Stimulated activated naive CD8-positive, alpha-beta T cell treated with anti-CD3 and anti-CD28 coated beads, Interleukin-15, amount 100 ng/mL, for 72 hours (primary cell): Measurements from ENCODE around the gene PDS5B.
A peak's percentile ranks its signal among the peaks of the same experiment; 100 is the strongest.
"Not testable (repeated sequence)": the region's sequence is repeated elsewhere in the genome, so short reads cannot be mapped to it uniquely, and the experiment has no call there.

Experiments
- ATAC-seq: fragments of 150-1000 bp; cut with Tn5 transposase; 2 replicates; pipeline ENCODE4 v1.10.0; 2021; ENCODE audit warnings: mild to moderate bottlenecking, moderate library complexity
- DNase-seq, 2 donors: peaks; one replicate each; pipeline ENCODE4 v3.0.0; 2021 to 2022
- H3K27ac Mint-ChIP-seq, 2 donors: one replicate each; pipeline ENCODE4 v1.8.0; 2022; ENCODE audit warnings: mild to moderate bottlenecking in 2 of 2, mixed read lengths in 2 of 2, moderate library complexity in 2 of 2
- H3K27me3 Mint-ChIP-seq: one replicate; pipeline ENCODE4 v1.8.0; 2022; ENCODE audit warnings: mixed read lengths
- H3K4me1 Mint-ChIP-seq: one replicate; pipeline ENCODE4 v1.8.0; 2022; ENCODE audit warnings: mild to moderate bottlenecking, mixed read lengths
- H3K4me3 Mint-ChIP-seq, 2 donors: one replicate each; pipeline ENCODE4 v1.8.0; 2022; ENCODE audit warnings: mild to moderate bottlenecking in 2 of 2, mixed read lengths in 2 of 2, moderate library complexity in 1 of 2
- H3K9me3 Mint-ChIP-seq, 2 donors: one replicate each; pipeline ENCODE4 v1.8.0; 2022; ENCODE audit warnings: mixed read lengths in 2 of 2

The PDS5B gene

GRCh38 chr13:32661685-32662084, 75.4 kb downstream of the PDS5B start:
- Mint-ChIP-seq H3K27me3 (no peaks in the 10 kb centered on the region), H3K4me3 (no peak overlapping the region), H3K9me3 (no peaks in the 10 kb centered on the region), H3K27ac (no peak overlapping the region), H3K4me1 (peaks cover 10% of the 10 kb centered on the region)
- no peak for DNase-seq
- no peak for ATAC-seq

- no peak for ATAC-seq
- Mint-ChIP-seq H3K9me3 (no peaks in the 10 kb centered on the region), H3K27ac (no peak overlapping the region), H3K4me3 (no peak overlapping the region), H3K4me1 (no peaks in the 10 kb centered on the region), H3K27me3 (no peaks in the 10 kb centered on the region)
- no peak for DNase-seq
Observed at GRCh38 chr13:32663660-32664059, 77.4 kb downstream of the PDS5B start.

- ATAC-seq (no peak), DNase-seq (no peak)
- H3K4me1 Mint-ChIP-seq, result no peaks in the 10 kb centered on the region
- H3K9me3 Mint-ChIP-seq, result no peaks in the 10 kb centered on the region
- H3K27ac Mint-ChIP-seq, result no peak overlapping the region
- H3K4me3 Mint-ChIP-seq, result no peak overlapping the region
- no peaks in the 10 kb centered on the region for H3K27me3 Mint-ChIP-seq
Observed at GRCh38 chr13:32666990-32667571, 80.8 kb downstream of the PDS5B start.

- ATAC-seq, result no peak
Observed at GRCh38 chr13:32669030-32669646, 82.9 kb downstream of the PDS5B start.

GRCh38 chr13:32674503-32674902, 88.3 kb downstream of the PDS5B start:
- H3K27ac Mint-ChIP-seq, result no peak overlapping the region
- H3K27me3 Mint-ChIP-seq, result no peaks in the 10 kb centered on the region
- H3K9me3 Mint-ChIP-seq, result no peaks in the 10 kb centered on the region
- H3K4me1 Mint-ChIP-seq, result peaks cover 11% of the 10 kb centered on the region
- DNase-seq (no peak), ATAC-seq (no peak)
- no peak overlapping the region for H3K4me3 Mint-ChIP-seq

More at GRCh38 chr13:32669030-32669646, 82.9 kb downstream of the PDS5B start:
- no peak overlapping the region for H3K4me3 Mint-ChIP-seq
- no peak overlapping the region for H3K27ac Mint-ChIP-seq
- no peaks in the 10 kb centered on the region for H3K9me3 Mint-ChIP-seq
- H3K27me3 Mint-ChIP-seq, result no peaks in the 10 kb centered on the region
- no peaks in the 10 kb centered on the region for H3K4me1 Mint-ChIP-seq
- no peak for DNase-seq

- peaks cover 14% of the 10 kb centered on the region for H3K4me1 Mint-ChIP-seq
- H3K4me3 Mint-ChIP-seq, result no peak overlapping the region
- no peaks in the 10 kb centered on the region for H3K9me3 Mint-ChIP-seq
- DNase-seq (no peak), ATAC-seq (no peak)
- H3K27me3 Mint-ChIP-seq, result no peaks in the 10 kb centered on the region
- no peak overlapping the region for H3K27ac Mint-ChIP-seq
Observed at GRCh38 chr13:32676242-32676641, 90.0 kb downstream of the PDS5B start.

- H3K4me1 Mint-ChIP-seq, result peaks cover 24% of the 10 kb centered on the region
- DNase-seq (no peak), ATAC-seq (peak; percentile 69)
- peak overlapping the region in 1 of 2 donors; percentile 16 for H3K4me3 Mint-ChIP-seq
- H3K27me3 Mint-ChIP-seq, result no peaks in the 10 kb centered on the region
- H3K27ac Mint-ChIP-seq, result peak overlapping the region in 1 of 2 donors; percentile 94
- H3K9me3 Mint-ChIP-seq, result no peaks in the 10 kb centered on the region
Observed at GRCh38 chr13:32682130-32682529, 95.9 kb downstream of the PDS5B start.

- no peak for ATAC-seq
- no peak for DNase-seq
- Mint-ChIP-seq H3K27ac (peak overlapping the region; percentile 83 to 94), H3K4me1 (peaks cover 22% of the 10 kb centered on the region), H3K4me3 (no peak overlapping the region), H3K27me3 (no peaks in the 10 kb centered on the region), H3K9me3 (no peaks in the 10 kb centered on the region)
Observed at GRCh38 chr13:32682740-32683139, 96.5 kb downstream of the PDS5B start.

GRCh38 chr13:32687275-32687674, 101.0 kb downstream of the PDS5B start:
- no peak overlapping the region for H3K27ac Mint-ChIP-seq
- H3K27me3 Mint-ChIP-seq, result no peaks in the 10 kb centered on the region
- H3K9me3 Mint-ChIP-seq, result no peaks in the 10 kb centered on the region
- DNase-seq (no peak), ATAC-seq (no peak)
- no peak overlapping the region for H3K4me3 Mint-ChIP-seq
- no peaks in the 10 kb centered on the region for H3K4me1 Mint-ChIP-seq

GRCh38 chr13:32695602-32696250, 109.5 kb downstream of the PDS5B start:
- H3K4me1 Mint-ChIP-seq, result no peaks in the 10 kb centered on the region
- DNase-seq, result no peak
- H3K4me3 Mint-ChIP-seq, result no peak overlapping the region
- H3K27ac Mint-ChIP-seq, result no peak overlapping the region
- no peak for ATAC-seq
- no peaks in the 10 kb centered on the region for H3K9me3 Mint-ChIP-seq
- H3K27me3 Mint-ChIP-seq, result no peaks in the 10 kb centered on the region

- Mint-ChIP-seq H3K9me3 (peaks cover 2 to 4% of the 10 kb centered on the region in 2 donors), H3K4me3 (no peak overlapping the region), H3K27me3 (no peaks in the 10 kb centered on the region), H3K4me1 (peaks cover 11% of the 10 kb centered on the region), H3K27ac (no peak overlapping the region)
- DNase-seq (no peak), ATAC-seq (no peak)
Observed at GRCh38 chr13:32707471-32707870, 121.2 kb downstream of the PDS5B start.

- no peak for ATAC-seq
- H3K9me3 Mint-ChIP-seq, result peaks cover 17 to 27% of the 10 kb centered on the region in 2 donors
- H3K27me3 Mint-ChIP-seq, result no peaks in the 10 kb centered on the region
- H3K4me3 Mint-ChIP-seq, result no peak overlapping the region
- H3K27ac Mint-ChIP-seq, result no peak overlapping the region
- no peak for DNase-seq
- H3K4me1 Mint-ChIP-seq, result no peaks in the 10 kb centered on the region
Observed at GRCh38 chr13:32713397-32713796, 127.1 kb downstream of the PDS5B start.

GRCh38 chr13:32716201-32716600, 129.9 kb downstream of the PDS5B start:
- not testable (repeated sequence) for H3K4me3 Mint-ChIP-seq, H3K27me3 Mint-ChIP-seq, ATAC-seq, H3K4me1 Mint-ChIP-seq, DNase-seq
- peak overlapping the region in 1 of 2 donors; percentile 48 for H3K27ac Mint-ChIP-seq
- H3K9me3 Mint-ChIP-seq, result peaks cover 17 to 27% of the 10 kb centered on the region in 2 donors

- Mint-ChIP-seq H3K27me3 (no peaks in the 10 kb centered on the region), H3K4me1 (peaks cover 11% of the 10 kb centered on the region), H3K27ac (peak overlapping the region in 1 of 2 donors; percentile 54), H3K9me3 (peaks cover 0 to 6% of the 10 kb centered on the region in 2 donors), H3K4me3 (no peak overlapping the region)
- ATAC-seq (no peak), DNase-seq (no peak)
Observed at GRCh38 chr13:32720026-32720425, 133.8 kb downstream of the PDS5B start.

- H3K4me3 Mint-ChIP-seq, H3K27ac Mint-ChIP-seq, H3K27me3 Mint-ChIP-seq, H3K9me3 Mint-ChIP-seq, DNase-seq: not testable (repeated sequence)
- ATAC-seq, result peak; percentile 37
- peaks cover 11% of the 10 kb centered on the region for H3K4me1 Mint-ChIP-seq
Observed at GRCh38 chr13:32721131-32722034, 135.1 kb downstream of the PDS5B start.
